ENCODE results near the gene RRAGD. TPM values are rescaled to one million over a fixed set of nuclear protein-coding genes. Genes with fewer than 3 reads are reported as not detected.
A peak's percentile ranks its signal among the peaks of the same experiment; 100 is the strongest.

The RRAGD gene
- polyA plus RNA-seq, 1 of the 3 experiments (the other 2 are of a cell fraction), result 0.07 TPM

- Histone ChIP-seq H3F3A (replicated peaks; ENCODE audit: insufficient read depth) (no peaks in the 10 kb centered on the region), H3K27ac (ENCODE audit: low read depth in 2 of 2, low read length in 1 of 2) (no peak overlapping the region), H2AFZ (ENCODE audit: low read depth) (no peak overlapping the region), H3K27me3 (ENCODE audit: insufficient read depth) (no peaks in the 10 kb centered on the region), H3K9me3 (no peaks in the 10 kb centered on the region), H3K79me2 (ENCODE audit: insufficient read depth) (no peaks in the 10 kb centered on the region), H3K4me2 (no peak overlapping the region), H3K9ac (no peak overlapping the region), H3K9me2 (no peaks in the 10 kb centered on the region), H4K20me1 (ENCODE audit: insufficient read depth) (no peaks in the 10 kb centered on the region), H3K36me3 (replicated peaks in 1 of 2; ENCODE audit: control insufficient read depth in 1 of 2, insufficient read depth in 2 of 2, low read length in 1 of 2) (no peaks in the 10 kb centered on the region), H3K4me1 (ENCODE audit: control insufficient read depth in 1 of 2, insufficient read depth in 2 of 2, low read depth in 1 of 2, low read length in 1 of 2) (0 out of 4 replicates have a peak, but pooled peaks cover 0 to 3% of the 10 kb centered on the region in 2 experiments), H3K4me3 (ENCODE audit: low read depth in 2 of 2, low read length in 1 of 2) (no peak overlapping the region)
- 69% methylated on average over 2 of the region's 2 CpGs for WGBS (ENCODE audit: low lambda C conversion rate)
- POLR2A ChIA-PET, result no interaction called here
- peak; percentile 94 for TF ChIP-seq RFX5 (IDR thresholded peaks at IDR 0.05; ENCODE audit: low read length)
- no peak for TF ChIP-seq TCF12 (IDR thresholded peaks at IDR 0.05)
- peak; percentile 27 for DNase-seq
- CTCF ChIA-PET, result interaction anchor here (0.8 to 1.0 kb wide), 2 partner anchors 9 to 13 kb away, joined by 3 read pairs; no protein-coding TSS in a partner anchor
Observed at GRCh38 chr6:89454300-89454699, 42.2 kb upstream of the RRAGD start.

DNA sequence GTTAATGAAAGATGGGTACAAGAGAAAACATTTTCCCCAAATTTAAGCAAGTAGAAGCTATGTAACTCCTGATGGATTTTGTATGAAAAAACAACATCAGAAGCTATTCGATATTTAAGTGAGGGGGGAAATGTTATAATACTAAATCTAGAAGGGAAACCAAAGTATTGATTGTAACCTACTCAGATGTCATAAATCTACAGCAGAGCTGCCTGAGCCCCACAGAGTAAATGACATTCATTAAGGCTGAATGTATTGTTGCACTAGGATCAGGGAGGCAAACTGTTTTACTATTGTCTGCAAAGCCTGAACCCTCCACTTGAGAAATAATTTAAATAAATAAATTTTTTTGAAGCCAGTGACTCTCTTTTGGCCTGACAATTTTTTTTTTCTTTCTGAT lies 40.2 kb upstream of the RRAGD start:
- TF ChIP-seq NFIC (IDR thresholded peaks at IDR 0.05; ENCODE audit: borderline replicate concordance), result no peak
- no peak for TF ChIP-seq FOSL2 (IDR thresholded peaks at IDR 0.05; ENCODE audit: borderline replicate concordance, low read depth)
- no peak for TF ChIP-seq IRF3 (IDR thresholded peaks at IDR 0.05; ENCODE audit: low read depth, low read length)
- TF ChIP-seq EP300 (IDR thresholded peaks at IDR 0.05; ENCODE audit: borderline replicate concordance in 1 of 2, low read depth in 1 of 2, low read length in 1 of 2), result no peak
- TF ChIP-seq TAF1 (IDR thresholded peaks at IDR 0.05; ENCODE audit: borderline replicate concordance, low read depth, low read length), result no peak
- TF ChIP-seq RXRA (IDR thresholded peaks at IDR 0.05; ENCODE audit: borderline replicate concordance, low read depth), result no peak
- TF ChIP-seq POLR2AphosphoS5 (IDR thresholded peaks at IDR 0.05; ENCODE audit: low read depth, low read length), result no peak
- TF ChIP-seq JUND (IDR thresholded peaks at IDR 0.05), result no peak
- Histone ChIP-seq H3K4me2 (no peak overlapping the region), H3K27me3 (ENCODE audit: insufficient read depth) (no peaks in the 10 kb centered on the region), H3F3A (replicated peaks; ENCODE audit: insufficient read depth) (no peaks in the 10 kb centered on the region), H3K9me3 (no peaks in the 10 kb centered on the region), H2AFZ (ENCODE audit: low read depth) (no peak overlapping the region), H3K4me1 (ENCODE audit: control insufficient read depth in 1 of 2, insufficient read depth in 2 of 2, low read depth in 1 of 2, low read length in 1 of 2) (0 out of 4 replicates have a peak, but pooled peaks cover 0 to 3% of the 10 kb centered on the region in 2 experiments), H4K20me1 (ENCODE audit: insufficient read depth) (no peaks in the 10 kb centered on the region), H3K36me3 (replicated peaks in 1 of 2; ENCODE audit: control insufficient read depth in 1 of 2, insufficient read depth in 2 of 2, low read length in 1 of 2) (no peaks in the 10 kb centered on the region), H3K27ac (ENCODE audit: low read depth in 2 of 2, low read length in 1 of 2) (no peak overlapping the region), H3K4me3 (ENCODE audit: low read depth in 2 of 2, low read length in 1 of 2) (no peak overlapping the region), H3K79me2 (ENCODE audit: insufficient read depth) (no peaks in the 10 kb centered on the region), H3K9me2 (no peaks in the 10 kb centered on the region), H3K9ac (no peak overlapping the region)
- no peak for DNase-seq
- POLR2A ChIA-PET, result no interaction called here
- CTCF ChIA-PET, result interaction anchor here (0.9 to 1.0 kb wide), 3 partner anchors 20 to 352 kb away, joined by 3 to 4 read pairs (median 3); partner anchors contain the start of gene ANKRD6
- 81% methylated on average over 1 of the region's 1 CpG for WGBS (ENCODE audit: low lambda C conversion rate)

GRCh38 chr6:89449193-89449592 lies 37.1 kb upstream of the RRAGD start:
- ChIA-PET POLR2A (no interaction called here), CTCF (no interaction called here)
- no peaks in the 10 kb centered on the region for H3K36me3 ChIP-seq (replicated peaks in 1 of 2; ENCODE audit: control insufficient read depth in 1 of 2, insufficient read depth in 2 of 2, low read length in 1 of 2)
- no peaks in the 10 kb centered on the region for H3F3A ChIP-seq (replicated peaks; ENCODE audit: insufficient read depth)
- no peaks in the 10 kb centered on the region for H3K9me3 ChIP-seq
- no peaks in the 10 kb centered on the region for H3K9me2 ChIP-seq
- H3K79me2 ChIP-seq (ENCODE audit: insufficient read depth), result no peaks in the 10 kb centered on the region
- H3K9ac ChIP-seq, result no peak overlapping the region
- H3K27me3 ChIP-seq (ENCODE audit: insufficient read depth), result no peaks in the 10 kb centered on the region
- H2AFZ ChIP-seq (ENCODE audit: low read depth), result no peak overlapping the region
- H3K27ac ChIP-seq (ENCODE audit: low read depth in 2 of 2, low read length in 1 of 2), result no peak overlapping the region
- 0 out of 4 replicates have a peak, but pooled peaks cover 0 to 3% of the 10 kb centered on the region in 2 experiments for H3K4me1 ChIP-seq (ENCODE audit: control insufficient read depth in 1 of 2, insufficient read depth in 2 of 2, low read depth in 1 of 2, low read length in 1 of 2)
- WGBS (ENCODE audit: low lambda C conversion rate), result 32% methylated on average over 1 of the region's 1 CpG
- H3K4me3 ChIP-seq (ENCODE audit: low read depth in 2 of 2, low read length in 1 of 2), result no peak overlapping the region
- H3K4me2 ChIP-seq, result no peak overlapping the region
- TF ChIP-seq TCF12 (IDR thresholded peaks at IDR 0.05), result no peak
- TF ChIP-seq, protein P1, sequence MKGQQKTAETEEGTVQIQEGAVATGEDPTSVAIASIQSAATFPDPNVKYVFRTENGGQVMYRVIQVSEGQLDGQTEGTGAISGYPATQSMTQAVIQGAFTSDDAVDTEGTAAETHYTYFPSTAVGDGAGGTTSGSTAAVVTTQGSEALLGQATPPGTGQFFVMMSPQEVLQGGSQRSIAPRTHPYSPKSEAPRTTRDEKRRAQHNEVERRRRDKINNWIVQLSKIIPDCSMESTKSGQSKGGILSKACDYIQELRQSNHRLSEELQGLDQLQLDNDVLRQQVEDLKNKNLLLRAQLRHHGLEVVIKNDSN (IDR thresholded peaks at IDR 0.05; ENCODE audit: borderline replicate concordance, low read depth), result no peak
- no peak for TF ChIP-seq FOSL2 (IDR thresholded peaks at IDR 0.05; ENCODE audit: borderline replicate concordance, low read depth)
- TF ChIP-seq MEF2A (IDR thresholded peaks at IDR 0.05; ENCODE audit: borderline replicate concordance, low read depth), result no peak
- TF ChIP-seq IRF3 (IDR thresholded peaks at IDR 0.05; ENCODE audit: low read depth, low read length), result no peak
- no peak for TF ChIP-seq SIN3A (IDR thresholded peaks at IDR 0.05; ENCODE audit: borderline replicate concordance, low read depth, low read length)
- TF ChIP-seq NRF1 (IDR thresholded peaks at IDR 0.05; ENCODE audit: low read depth, low read length), result no peak
- no peak for TF ChIP-seq SMC3 (IDR thresholded peaks at IDR 0.05; ENCODE audit: low read depth, low read length)
- no peak for TF ChIP-seq YY1 (IDR thresholded peaks at IDR 0.05; ENCODE audit: low read depth)
- TF ChIP-seq TEAD4 (IDR thresholded peaks at IDR 0.05; ENCODE audit: borderline replicate concordance, insufficient read depth), result no peak
- TF ChIP-seq ZBTB33 (IDR thresholded peaks at IDR 0.05; ENCODE audit: borderline replicate concordance, low read depth), result no peak
- TF ChIP-seq RXRA (IDR thresholded peaks at IDR 0.05; ENCODE audit: borderline replicate concordance, low read depth), result no peak
- H4K20me1 ChIP-seq (ENCODE audit: insufficient read depth), result no peaks in the 10 kb centered on the region
- DNase-seq, result no peak
